Activated CD4-positive, alpha-beta T cell treated with anti-CD3 and anti-CD28 coated beads for 48 hours (primary cell): ENCODE measurements around the gene PXDC1.
"Not testable (repeated sequence)": the region's sequence is repeated elsewhere in the genome, so short reads cannot be mapped to it uniquely, and the experiment has no call there.

Experiments
- DNase-seq: peaks from one replicate; pipeline ENCODE4 v3.0.0-alpha.2; 2020

PXDC1 gene

GRCh38 chr6:3762359-3762758, 10.8 kb upstream of the PXDC1 start:
- DNase-seq: no peak

- DNase-seq: no peak
Observed at GRCh38 chr6:3761989-3762270, 10.4 kb upstream of the PXDC1 start.

- DNase-seq: no peak
Observed at GRCh38 chr6:3759646-3760232, 8.2 kb upstream of the PXDC1 start.

- DNase-seq: no peak
Observed at GRCh38 chr6:3758842-3759144, 7.3 kb upstream of the PXDC1 start.

- DNase-seq: not testable (repeated sequence)
Observed at GRCh38 chr6:3757998-3758841, 6.7 kb upstream of the PXDC1 start.

- DNase-seq: no peak
Observed at GRCh38 chr6:3757241-3757641, 5.7 kb upstream of the PXDC1 start.

- DNase-seq: no peak
Observed at GRCh38 chr6:3756546-3756945, 5.0 kb upstream of the PXDC1 start.

- DNase-seq: no peak
Observed at GRCh38 chr6:3755637-3756545, 4.4 kb upstream of the PXDC1 start.

- DNase-seq: no peak
Observed at GRCh38 chr6:3754776-3755175, 3.3 kb upstream of the PXDC1 start.

- not testable (repeated sequence) for DNase-seq
Observed at GRCh38 chr6:3754032-3754725, 2.7 kb upstream of the PXDC1 start.

- DNase-seq: no peak
Observed at GRCh38 chr6:3753228-3753835, 1.8 kb upstream of the PXDC1 start.

- no peak for DNase-seq
Observed at GRCh38 chr6:3752531-3753227, 1.2 kb upstream of the PXDC1 start.

GRCh38 chr6:3751730-3752530, 417 bp upstream of the PXDC1 start:
- DNase-seq: peak; percentile 76

- no peak for DNase-seq
Observed at GRCh38 chr6:3750317-3751076, 1.0 kb downstream of the PXDC1 start.

GRCh38 chr6:3749977-3750316, 1.6 kb downstream of the PXDC1 start:
- no peak for DNase-seq

- no peak for DNase-seq
Observed at GRCh38 chr6:3749067-3749841, 2.3 kb downstream of the PXDC1 start.

GRCh38 chr6:3748208-3749066, 3.1 kb downstream of the PXDC1 start:
- peak; percentile 68 for DNase-seq

GRCh38 chr6:3747100-3747737, 4.3 kb downstream of the PXDC1 start:
- DNase-seq: no peak
